Islet of Langerhans (tissue), 1 donor: ENCODE measurements around the gene DCD.

Experiments
- FAIRE-seq: peaks from one replicate; lab custom pipeline; 2011; peaks lifted over from hg19 to GRCh38; lab: Jason Lieb, UNC

Gene DCD

GRCh38 chr12:54606556-54606955 lies 41.6 kb downstream of the DCD start:
- no peak for FAIRE-seq

DNA sequence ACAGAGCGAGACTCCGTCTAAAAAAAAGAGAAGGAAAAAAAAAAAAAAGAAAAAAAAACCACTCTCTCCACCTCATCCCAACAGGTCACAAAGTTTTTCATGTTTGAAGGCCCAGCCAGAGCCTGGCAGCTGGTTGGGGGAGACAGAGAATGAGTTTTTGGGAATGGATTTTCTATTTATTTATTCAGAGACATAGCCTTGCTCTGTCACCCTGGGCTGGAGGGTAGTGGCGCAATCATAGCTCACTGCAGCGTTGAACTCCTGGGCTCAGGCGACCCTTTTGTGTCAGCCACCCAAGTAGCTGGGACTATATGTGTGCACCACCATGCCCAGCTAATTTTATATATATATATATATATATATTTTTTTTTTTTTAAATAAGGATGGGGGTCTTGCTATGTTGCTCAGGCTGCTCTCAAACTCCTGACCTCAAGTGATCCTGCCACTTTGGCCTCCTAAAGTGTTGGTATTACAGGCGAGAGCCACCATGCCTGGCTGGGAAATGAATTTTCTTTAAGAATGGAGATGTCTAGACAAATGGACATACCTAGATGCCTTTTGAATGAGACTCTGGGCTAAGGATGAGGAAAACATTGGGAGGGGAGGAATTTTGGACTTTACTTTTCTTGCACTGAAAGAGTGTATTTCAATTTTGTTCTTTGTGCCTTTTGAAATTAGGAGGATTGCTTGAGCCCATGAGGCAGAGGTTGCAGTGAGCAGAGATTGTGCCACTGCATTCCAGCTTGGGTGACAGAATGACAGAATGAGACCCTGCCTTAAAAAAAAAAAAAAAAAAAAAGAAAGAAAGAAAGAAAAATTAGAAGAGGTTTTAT lies 42.8 kb downstream of the DCD start:
- no peak for FAIRE-seq

- FAIRE-seq = no peak
These were observed 43.7 kb downstream of the DCD start for GRCh38 chr12:54604436-54604835.

- no peak for FAIRE-seq
These were observed 44.3 kb downstream of the DCD start for GRCh38 chr12:54603872-54604271.

GRCh38 chr12:54603173-54603814 lies 44.9 kb downstream of the DCD start:
- peak; percentile 78 for FAIRE-seq

- FAIRE-seq = no peak
These were observed 45.5 kb downstream of the DCD start for GRCh38 chr12:54602661-54603060.

DNA sequence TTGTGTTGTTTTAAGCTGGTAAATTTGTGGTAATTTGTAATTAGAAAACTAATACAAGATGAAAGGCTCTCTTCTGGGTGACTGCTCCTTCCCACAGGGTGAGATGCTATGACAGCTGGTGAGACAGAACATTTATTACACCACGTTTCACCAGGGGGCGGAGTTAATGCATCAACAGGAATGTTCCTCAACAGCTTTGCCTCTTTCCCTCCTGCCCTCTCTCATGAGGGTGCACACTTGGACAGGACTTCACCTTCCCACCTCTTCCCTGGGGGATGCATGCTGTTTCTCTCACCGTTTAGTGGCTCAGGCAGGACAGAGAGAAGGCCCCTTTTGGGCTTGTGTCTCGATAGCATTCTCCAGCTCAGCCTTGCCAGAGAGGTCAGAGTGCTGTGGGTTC lies 46.3 kb downstream of the DCD start:
- FAIRE-seq = no peak

GRCh38 chr12:54598970-54599369 lies 49.2 kb downstream of the DCD start:
- FAIRE-seq = no peak

DNA sequence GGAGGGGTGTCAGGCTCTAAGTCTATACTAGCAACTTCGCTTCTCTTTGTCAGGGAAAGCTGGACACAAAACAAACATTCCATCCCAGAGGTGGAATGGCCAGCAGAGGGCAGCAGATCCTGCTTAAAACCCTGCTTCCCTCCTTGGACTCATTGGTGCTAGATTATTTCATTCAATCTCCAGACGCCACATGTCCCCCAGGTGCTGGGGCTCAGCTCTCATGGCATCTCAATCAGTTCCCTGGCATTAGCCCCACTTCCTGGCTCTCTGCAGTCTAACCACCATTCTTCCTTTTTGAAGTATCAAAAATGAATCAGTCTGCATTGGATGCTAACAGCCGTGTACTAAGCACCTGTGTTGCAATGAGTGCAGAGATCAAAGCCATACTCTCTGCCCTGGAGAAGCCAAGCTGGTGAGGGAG lies 51.6 kb downstream of the DCD start:
- peak; percentile 72 for FAIRE-seq

- no peak for FAIRE-seq
These were observed 52.7 kb downstream of the DCD start for GRCh38 chr12:54595471-54595870.
